ENCODE results near the gene PXMP2.
"Not testable (repeated sequence)": the region's sequence is repeated elsewhere in the genome, so short reads cannot be mapped to it uniquely, and the experiment has no call there.

DNA sequence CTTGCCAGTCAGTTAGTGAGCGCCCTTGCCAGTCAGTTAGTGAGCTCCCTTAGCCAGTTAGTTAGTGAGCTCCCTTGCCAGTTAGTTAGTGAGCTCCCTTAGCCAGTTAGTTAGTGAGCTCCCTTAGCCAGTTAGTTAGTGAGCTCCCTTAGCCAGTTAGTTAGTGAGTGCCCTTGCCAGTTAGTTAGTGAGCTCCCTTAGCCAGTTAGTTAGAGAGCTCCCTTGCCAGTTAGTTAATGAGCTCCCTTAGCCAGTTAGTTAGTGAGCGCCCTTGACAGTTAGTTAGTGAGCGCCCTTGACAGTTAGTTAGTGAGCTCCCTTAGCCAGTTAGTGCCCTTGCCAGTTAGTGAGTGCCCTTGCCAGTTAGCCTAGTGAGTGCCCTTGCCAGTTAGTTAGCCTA, 7.5 kb downstream of the PXMP2 start:
- TF ChIP-seq, protein P1, sequence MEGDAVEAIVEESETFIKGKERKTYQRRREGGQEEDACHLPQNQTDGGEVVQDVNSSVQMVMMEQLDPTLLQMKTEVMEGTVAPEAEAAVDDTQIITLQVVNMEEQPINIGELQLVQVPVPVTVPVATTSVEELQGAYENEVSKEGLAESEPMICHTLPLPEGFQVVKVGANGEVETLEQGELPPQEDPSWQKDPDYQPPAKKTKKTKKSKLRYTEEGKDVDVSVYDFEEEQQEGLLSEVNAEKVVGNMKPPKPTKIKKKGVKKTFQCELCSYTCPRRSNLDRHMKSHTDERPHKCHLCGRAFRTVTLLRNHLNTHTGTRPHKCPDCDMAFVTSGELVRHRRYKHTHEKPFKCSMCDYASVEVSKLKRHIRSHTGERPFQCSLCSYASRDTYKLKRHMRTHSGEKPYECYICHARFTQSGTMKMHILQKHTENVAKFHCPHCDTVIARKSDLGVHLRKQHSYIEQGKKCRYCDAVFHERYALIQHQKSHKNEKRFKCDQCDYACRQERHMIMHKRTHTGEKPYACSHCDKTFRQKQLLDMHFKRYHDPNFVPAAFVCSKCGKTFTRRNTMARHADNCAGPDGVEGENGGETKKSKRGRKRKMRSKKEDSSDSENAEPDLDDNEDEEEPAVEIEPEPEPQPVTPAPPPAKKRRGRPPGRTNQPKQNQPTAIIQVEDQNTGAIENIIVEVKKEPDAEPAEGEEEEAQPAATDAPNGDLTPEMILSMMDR (IDR thresholded peaks at IDR 0.05; ENCODE audit: insufficient read depth, low read length) = not testable (repeated sequence)
- TF ChIP-seq, protein P2, sequence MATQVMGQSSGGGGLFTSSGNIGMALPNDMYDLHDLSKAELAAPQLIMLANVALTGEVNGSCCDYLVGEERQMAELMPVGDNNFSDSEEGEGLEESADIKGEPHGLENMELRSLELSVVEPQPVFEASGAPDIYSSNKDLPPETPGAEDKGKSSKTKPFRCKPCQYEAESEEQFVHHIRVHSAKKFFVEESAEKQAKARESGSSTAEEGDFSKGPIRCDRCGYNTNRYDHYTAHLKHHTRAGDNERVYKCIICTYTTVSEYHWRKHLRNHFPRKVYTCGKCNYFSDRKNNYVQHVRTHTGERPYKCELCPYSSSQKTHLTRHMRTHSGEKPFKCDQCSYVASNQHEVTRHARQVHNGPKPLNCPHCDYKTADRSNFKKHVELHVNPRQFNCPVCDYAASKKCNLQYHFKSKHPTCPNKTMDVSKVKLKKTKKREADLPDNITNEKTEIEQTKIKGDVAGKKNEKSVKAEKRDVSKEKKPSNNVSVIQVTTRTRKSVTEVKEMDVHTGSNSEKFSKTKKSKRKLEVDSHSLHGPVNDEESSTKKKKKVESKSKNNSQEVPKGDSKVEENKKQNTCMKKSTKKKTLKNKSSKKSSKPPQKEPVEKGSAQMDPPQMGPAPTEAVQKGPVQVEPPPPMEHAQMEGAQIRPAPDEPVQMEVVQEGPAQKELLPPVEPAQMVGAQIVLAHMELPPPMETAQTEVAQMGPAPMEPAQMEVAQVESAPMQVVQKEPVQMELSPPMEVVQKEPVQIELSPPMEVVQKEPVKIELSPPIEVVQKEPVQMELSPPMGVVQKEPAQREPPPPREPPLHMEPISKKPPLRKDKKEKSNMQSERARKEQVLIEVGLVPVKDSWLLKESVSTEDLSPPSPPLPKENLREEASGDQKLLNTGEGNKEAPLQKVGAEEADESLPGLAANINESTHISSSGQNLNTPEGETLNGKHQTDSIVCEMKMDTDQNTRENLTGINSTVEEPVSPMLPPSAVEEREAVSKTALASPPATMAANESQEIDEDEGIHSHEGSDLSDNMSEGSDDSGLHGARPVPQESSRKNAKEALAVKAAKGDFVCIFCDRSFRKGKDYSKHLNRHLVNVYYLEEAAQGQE (IDR thresholded peaks at IDR 0.05; ENCODE audit: insufficient replicate concordance, low read depth) = not testable (repeated sequence)

Measured in HL-60 (cell line).